Measurements from ENCODE around the gene SCO2.

DNA sequence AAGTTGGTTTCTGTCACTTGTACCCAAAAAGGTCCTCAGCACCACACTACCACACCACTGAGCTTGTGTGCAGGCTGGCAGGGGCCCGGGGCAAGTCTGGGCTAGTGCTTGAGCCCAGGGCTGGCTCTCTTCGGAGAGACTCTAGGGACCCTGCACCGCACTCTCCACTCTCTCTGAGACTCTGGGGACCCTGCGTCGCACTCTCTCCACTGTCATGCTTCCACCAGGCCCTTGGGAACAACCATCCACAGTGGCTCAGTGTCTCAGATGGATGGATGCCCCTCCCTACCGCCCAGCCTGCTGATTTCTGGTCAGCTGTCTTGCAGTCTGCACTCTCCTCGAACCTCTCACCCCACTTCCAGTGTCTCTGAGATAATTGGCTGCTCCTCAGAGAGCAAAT, 48.5 kb downstream of the SCO2 start:
- TF ChIP-seq, protein P1, sequence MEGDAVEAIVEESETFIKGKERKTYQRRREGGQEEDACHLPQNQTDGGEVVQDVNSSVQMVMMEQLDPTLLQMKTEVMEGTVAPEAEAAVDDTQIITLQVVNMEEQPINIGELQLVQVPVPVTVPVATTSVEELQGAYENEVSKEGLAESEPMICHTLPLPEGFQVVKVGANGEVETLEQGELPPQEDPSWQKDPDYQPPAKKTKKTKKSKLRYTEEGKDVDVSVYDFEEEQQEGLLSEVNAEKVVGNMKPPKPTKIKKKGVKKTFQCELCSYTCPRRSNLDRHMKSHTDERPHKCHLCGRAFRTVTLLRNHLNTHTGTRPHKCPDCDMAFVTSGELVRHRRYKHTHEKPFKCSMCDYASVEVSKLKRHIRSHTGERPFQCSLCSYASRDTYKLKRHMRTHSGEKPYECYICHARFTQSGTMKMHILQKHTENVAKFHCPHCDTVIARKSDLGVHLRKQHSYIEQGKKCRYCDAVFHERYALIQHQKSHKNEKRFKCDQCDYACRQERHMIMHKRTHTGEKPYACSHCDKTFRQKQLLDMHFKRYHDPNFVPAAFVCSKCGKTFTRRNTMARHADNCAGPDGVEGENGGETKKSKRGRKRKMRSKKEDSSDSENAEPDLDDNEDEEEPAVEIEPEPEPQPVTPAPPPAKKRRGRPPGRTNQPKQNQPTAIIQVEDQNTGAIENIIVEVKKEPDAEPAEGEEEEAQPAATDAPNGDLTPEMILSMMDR (IDR thresholded peaks at IDR 0.05) = no peak
- no peak for TF ChIP-seq POLR2A (IDR thresholded peaks at IDR 0.05)

All from heart left ventricle (tissue), 13 donors.